HG03378 (cell line): ENCODE data around the gene CDK3.
"Not testable (repeated sequence)": the region's sequence is repeated elsewhere in the genome, so short reads cannot be mapped to it uniquely, and the experiment has no call there.

ENCODE experiments used
- ATAC-seq: cut with Tn5 transposase; IDR thresholded peaks from one replicate; pipeline ENCODE4 v1.9.1; 2021; ENCODE audit warnings: mild to moderate bottlenecking, moderate library complexity; ENCODE audit not compliant: unreplicated experiment

CDK3 gene

DNA sequence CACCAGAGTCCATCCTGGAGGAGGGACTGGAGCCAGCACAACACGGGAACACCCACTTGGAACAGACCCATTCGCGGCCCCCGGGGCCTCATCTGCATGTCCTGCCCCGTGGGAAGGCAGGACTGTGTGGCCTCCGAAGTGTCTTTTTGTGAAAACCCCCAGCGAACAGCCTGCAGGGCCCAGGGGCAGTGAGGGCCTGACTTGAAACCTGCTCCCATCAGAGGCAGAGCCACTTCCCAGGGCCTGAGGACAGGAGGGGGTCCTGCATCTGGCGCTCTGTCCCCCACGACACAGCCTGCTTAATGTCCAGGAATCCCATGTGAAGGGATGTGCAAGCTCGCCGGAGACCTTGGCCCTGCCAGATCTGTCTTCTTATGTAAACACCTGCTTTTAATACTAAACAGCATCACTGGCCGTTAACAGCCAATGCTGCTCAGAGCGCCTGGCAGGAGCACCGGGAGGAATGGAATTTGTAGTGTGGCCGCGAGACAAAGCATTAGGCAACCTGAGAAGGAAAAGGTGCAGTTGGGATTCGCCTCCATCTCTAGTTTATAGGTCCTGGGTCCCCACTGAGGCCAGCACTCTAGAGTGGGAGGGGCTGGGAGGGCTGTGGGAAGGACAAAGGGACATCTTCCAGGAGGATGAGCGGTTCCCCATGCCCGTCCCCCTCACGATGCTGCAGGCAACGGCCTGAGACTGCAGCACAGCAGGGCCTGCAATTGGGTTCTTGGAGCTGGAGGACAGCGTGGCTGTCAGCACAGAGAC, 36.0 kb downstream of the CDK3 start:
- no peak for ATAC-seq

DNA sequence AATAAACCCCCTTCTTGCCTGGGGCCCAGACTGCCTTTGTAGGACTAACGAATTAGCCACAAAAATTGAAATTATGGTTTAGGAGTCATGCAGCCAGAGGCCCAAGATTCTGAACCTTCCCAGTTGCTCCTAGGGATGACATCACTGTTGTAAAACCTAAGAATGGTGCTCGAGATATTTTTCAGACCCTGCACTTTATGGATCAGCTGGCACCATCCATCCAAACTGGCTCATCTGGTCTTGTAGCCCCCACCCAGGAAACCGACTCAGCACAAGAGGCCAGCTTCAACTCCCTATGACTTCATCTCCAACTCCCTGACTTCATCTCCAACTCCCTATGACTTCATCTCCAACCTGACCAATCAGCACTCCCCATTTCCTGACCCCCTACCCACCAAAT, 37.4 kb downstream of the CDK3 start:
- ATAC-seq: no peak

DNA sequence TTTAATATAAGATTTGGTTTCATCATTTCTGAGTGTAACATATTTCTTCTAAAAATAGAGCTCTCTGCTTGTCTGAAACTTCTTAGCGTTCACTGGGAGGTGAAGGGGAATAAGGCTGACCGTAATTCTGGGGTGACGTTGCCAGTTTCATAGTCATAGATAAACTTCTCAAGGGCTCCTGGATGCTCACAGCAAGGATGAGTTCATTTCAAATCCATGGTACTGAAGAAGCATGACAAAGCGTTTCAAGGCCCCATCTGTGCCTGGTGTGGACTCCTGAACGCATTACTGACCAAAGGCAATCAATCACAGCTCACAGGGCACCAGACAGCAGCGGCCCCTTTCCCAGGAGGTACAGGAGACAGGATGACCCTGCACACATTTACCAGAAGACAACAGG, 38.5 kb downstream of the CDK3 start:
- no peak for ATAC-seq

DNA sequence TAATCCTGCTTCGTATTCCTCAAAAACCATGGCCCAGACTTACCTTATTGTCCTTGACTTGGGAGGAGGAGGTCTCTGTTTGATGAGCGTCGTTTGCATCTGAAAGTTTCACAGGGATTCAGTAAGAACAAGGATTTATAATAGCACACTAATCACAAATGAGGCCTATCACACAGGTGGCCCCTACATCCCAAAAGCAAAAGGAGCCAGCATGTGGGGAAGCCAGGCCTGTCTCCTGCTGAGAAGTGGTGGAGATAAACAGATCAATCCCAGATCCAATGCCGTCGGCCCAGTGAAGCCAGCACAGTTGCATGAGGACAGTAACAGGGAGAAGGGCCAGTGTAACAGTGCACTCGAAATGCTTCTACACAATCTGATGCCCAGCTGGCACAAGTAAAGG, 39.7 kb downstream of the CDK3 start:
- ATAC-seq: no peak

DNA sequence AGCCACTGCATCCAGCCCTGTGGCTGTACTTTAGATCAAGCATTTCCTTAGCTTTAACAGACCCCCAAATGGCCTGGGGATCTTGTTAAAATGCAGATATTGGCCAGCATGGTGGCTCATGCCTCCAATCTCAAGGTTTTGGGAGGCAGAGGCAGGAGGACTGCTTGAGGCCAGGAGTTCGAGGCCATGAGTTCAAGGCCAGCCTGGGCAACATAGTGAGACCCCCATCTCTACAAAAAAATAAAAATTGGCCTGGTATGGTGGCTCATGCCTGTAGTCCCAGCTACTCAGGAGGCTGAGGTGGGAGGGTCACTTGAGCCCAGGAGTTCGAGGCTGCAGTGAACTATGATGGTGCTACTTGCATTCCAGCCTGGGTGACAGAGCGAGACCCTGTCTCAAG, 42.2 kb downstream of the CDK3 start:
- not testable (repeated sequence) for ATAC-seq

DNA sequence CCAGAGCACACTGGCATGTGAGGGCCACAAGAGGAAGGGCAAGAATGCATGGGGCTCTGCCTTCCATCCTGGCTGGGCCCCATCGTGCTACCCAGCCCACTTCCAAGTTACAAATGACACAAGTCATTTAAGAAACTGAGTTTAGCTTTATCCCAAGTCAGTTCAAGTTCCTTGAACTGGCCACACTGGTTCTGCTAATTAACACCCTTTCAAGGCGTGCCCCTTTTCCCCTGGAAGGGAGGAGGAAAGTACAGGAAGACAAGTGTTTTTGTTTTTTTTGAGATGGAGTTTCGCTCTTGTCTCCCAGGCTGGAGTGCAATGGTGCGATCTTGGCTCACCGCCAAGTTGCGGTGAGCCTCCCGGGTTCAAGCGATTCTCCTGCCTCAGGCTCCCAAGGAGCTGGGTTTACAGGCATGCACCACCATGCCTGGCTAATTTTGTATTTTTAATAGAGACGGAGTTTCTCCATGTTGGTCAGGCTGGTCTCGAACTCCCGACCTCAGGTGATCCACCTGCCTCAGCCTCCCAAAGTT, 43.9 kb downstream of the CDK3 start:
- not testable (repeated sequence) for ATAC-seq

DNA sequence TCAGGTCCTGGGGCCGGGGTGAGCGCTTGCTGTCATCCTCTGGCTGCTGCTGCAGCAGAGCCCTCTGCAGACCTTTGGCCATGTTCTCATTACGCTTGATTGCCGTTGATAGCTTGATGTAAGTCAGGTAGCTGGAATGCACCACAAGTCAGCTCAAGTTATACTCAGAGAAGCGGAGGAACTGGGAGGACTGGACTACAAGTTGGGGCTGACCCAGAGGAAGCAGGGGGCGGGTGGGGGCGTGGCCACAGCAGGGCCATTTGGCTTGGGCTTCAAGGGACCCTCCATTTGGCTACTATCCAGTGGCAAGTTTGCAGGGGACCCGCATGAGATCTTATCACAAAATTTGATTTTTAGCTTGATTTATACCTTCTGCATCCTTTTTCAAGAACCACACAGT, 45.4 kb downstream of the CDK3 start:
- no peak for ATAC-seq

DNA sequence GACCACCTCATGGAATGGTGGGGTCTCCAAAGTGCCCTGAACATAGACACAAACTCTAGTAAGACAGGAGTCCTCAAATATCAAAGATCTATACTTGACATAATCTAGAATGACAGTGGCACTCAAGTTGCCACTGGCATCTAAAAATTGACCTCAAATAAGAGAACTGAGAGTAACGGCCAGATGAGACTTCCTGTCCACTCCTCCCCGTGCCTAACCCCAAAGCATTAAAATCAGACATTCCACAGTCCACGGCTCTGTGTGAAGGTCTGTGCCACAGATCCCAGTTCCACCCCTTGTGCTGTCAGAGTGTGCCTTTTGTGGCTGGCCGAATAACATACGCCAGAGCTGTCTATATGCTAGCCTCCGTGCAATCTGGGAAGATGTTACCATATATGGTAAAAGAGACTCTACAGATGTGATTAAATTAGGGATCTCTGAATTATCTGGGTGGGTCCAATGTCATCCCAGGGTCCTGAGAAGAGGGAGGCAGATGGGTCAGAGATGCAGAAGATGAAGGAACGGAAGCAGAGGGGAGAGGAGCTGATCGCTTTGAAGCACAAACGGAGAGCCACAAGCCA, 47.5 kb downstream of the CDK3 start:
- ATAC-seq: no peak

DNA sequence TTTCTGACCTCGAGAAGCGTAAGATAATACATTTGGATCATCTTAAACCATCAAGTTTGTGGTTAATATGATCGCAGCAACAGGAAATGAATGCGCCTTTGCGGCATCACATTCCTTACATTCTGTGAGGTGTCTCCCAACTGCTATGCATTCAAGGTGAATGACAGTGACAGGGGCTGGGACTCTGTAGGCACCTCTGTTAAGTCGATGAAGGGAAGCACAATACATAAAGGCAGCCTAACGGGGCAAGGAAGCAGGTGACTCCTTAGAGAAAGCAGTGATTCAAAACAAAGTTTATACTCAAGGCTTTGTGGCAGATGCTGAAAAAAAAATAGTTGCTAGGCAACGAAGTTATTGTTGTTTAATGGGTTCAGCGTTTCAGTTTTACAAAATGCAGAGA, 48.1 kb downstream of the CDK3 start:
- ATAC-seq: no peak

DNA sequence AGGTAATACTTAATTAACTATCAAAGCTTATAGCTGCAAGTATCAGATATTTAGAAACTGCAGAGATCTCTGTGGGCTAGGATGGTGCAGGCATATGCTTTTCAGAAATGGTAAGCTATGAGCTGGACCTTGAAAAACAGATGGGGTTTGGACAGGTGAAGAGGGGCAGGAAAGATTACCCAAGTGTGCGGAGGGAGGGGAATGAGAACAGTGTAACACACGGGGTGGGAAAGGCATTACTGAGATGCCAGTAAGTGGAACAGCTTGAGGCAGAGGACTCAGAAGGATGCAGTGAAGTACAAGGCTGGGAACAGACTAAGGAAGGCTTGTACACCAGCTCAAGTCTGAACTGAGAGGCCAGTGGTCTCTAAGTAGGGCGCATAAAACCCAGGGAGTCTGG, 48.6 kb downstream of the CDK3 start:
- ATAC-seq: no peak

DNA sequence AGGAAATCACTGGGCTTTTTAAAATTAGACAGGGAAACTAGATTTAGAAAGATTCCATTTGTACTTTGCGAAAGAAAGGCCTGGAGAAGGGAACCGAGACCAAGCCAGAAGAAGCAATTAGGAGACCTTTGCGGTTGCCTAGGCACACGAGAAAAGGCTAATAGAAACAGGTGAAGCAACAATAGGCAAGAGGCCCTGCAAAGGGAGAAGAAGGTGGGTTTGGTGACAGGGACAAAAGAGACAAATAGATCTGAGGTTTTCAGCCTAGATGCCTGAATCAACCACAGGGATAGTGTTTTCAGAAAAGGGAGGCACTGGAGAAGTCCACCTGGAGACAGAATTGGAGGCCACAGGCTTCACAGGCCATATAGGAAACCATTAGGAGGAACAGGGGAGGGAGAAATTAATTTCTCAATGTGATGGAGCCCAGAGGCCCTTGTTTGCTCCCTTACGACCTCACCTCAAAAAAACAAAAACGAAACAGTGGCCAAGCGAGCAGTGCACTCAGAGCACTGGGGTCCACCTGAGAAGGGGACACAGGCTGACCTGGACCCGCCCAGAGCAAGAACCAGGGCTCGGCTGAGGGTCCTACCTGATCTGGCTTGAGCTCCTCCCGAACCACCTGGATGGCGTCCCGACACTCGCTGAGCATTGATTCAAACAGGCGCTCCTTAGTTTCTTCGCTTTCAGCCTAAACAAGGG, 49.3 kb downstream of the CDK3 start:
- no peak for ATAC-seq

DNA sequence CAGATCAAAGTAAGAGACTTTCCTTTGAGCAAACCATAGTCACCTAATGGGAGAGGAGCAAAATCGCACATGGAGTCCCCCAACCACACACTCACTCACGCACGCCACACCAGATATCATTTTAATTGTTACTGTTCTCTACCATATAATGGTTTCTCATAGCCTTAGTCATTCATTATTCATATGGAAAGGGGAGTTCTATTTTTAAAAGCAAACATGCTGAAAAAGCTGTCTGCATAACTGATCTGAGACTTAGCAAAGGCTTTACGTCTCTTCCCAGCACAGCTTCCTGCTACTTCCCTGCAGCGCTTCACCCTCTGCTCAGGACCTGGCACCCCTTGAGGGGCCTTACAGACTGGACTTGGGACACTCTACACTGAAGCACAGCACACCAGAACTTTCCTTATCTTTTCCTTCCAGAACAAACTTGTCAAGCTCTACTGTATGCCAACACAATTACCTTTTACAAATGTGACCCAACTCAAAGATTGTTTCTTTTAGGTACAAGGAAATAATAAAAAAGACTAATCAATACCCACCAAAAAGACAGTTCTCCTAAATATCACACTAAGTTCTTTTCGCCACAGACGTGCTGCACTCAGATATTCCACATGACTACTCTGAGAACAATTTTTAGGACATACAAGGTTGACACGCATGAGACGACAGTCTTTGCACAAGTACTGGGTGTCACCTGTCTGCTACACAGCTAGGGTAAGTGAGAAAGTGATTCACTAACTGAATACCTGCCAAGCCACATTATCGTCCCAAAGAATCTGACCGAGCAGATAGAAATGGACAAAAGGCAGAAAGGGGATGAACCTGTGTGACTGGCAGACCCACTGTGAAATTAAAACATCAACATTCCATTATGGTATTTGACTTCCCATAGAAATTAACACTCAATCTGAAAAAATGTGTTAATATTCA, 50.1 kb downstream of the CDK3 start:
- no peak for ATAC-seq

DNA sequence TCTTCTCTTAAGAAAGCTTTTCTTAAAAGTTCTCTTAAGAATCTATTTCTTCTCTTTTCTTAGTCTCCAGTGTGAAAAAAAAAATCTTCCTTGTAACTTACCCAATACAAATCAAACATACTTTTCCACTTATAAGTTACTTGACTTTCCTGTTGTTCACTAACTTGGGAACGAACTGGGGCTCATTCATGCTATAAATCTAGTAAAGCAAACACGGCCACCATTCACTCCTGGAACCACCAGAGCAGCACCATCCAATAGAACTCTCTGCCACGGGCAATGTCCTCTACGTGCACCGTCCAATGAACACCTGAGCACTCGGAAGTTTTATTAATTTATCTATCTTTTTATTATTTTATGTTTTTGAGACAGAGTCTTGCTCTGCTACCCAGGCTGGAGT, 50.9 kb downstream of the CDK3 start:
- ATAC-seq: no peak

DNA sequence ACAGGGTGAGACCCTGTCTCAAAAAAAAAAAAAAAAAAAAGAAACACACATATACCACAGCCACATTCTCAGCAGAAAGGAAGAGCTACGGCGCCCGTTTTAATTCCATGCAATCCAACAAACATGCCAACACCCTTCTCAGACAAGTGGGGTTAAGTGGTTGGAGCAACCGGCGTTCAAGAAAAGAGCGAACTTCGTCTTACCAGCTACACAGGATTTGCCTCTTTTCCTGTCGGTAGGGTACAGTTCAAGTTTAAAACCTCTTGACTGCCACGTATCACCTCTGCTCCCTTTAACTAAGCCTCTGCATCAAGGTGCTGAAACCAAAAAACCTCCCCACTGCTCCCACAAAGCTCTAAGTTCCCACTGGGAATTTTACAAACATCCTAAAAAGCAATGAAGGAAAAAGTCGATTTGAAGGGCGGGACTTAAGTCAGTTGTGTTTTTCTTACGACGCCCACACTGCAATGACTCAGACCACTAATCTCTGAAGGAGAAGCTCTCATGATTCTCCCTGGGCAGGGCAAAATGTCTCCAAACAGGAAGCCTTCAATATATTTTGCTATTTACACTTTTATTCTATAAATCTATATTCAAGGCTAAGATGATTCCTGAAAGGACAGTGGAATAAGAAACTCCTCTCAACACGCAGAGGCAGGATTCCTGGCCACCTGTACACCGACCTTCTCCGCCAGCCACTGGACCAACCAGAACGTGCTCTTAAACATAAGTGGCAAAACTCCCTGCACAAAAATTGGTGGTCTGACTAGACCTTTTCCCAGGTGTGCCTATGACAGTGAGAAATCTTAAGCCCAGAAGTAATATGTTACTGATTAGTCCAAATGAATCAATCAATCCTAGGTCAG, 52.8 kb downstream of the CDK3 start:
- ATAC-seq: no peak

DNA sequence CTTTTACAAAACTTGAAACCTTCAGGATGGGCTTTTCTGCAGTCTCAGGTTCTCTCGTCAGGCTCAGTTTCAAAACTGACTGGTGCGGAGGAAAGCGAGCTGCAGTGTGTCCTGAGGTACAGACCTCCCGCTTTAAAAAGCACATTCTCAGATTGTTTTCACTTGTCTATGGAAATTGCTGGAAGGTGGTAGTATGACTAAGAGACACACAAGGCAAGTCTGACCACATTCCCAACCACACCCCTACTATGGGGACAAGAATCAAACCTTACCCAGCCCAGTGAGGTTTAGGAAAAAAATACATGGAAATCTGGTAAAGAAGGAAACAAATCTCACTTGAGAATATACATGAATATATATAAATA, 53.4 kb downstream of the CDK3 start:
- no peak for ATAC-seq
